HG03039 (cell line): ENCODE measurements around the gene GTF3C4.
"Not testable (repeated sequence)": the region's sequence is repeated elsewhere in the genome, so short reads cannot be mapped to it uniquely, and the experiment has no call there.

Experiments
- ATAC-seq: cut with Tn5 transposase; IDR thresholded peaks from one replicate; pipeline ENCODE4 v1.9.1; 2021; ENCODE audit warnings: mild to moderate bottlenecking, moderate library complexity; ENCODE audit not compliant: unreplicated experiment

GTF3C4 gene

GRCh38 chr9:132697230-132697629 is 27.0 kb downstream of the GTF3C4 start:
- ATAC-seq: no peak

GRCh38 chr9:132698989-132699388 is 28.7 kb downstream of the GTF3C4 start:
- no peak for ATAC-seq

- ATAC-seq: no peak
Observed at GRCh38 chr9:132699956-132700355, 29.7 kb downstream of the GTF3C4 start.

DNA sequence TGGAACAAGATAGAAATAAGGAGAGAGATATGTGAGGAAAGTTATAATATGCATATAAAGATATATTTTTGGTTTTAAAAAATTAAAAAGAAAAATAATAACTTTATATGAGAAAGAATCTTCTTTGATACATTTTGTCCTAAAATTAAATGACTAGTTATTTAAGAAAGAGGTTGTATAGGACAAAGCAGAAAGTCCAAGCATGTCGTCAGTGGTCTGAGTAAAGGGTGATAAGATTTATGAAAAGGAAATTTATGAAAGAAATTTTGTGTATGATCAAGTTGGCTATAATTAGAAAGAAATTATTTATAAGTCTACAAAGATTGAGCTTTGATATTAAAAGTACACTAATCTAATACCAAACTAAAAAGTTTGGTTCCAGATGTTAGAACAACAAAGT is 32.0 kb downstream of the GTF3C4 start:
- no peak for ATAC-seq

- no peak for ATAC-seq
Observed at GRCh38 chr9:132703336-132703735, 33.1 kb downstream of the GTF3C4 start.

- no peak for ATAC-seq
Observed at GRCh38 chr9:132708239-132708638, 38.0 kb downstream of the GTF3C4 start.

DNA sequence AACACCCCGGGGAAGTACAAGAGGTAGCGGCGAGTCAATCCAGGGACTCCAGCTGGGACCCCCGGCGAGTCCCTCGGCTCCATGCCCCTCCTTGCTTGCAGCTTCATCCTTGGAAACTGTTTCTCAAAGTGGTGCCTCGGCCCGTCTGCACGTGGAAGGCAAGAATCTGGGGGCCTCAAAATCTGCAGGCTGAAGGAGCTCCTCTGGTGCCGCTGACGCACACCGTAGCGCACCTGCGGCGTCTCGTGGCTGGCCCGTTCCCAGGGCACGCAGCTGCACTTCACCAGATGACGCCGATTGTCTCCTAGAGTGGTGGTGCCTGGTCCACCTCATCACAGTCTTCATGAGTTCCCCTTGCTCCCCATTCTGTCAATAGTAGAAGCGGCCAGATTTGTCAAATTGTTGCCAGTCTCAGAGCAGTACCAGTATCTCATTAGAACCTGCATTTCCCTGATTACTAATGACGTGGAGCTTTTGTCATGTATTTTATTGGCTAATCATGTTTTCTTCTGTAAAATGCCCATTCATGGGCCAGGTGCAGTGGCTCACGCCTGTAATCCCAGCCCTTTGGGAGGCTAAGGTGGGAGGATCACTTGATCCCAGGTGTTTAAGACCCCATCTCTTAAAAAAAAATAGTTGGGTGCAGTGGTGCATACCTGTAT is 38.6 kb downstream of the GTF3C4 start:
- no peak for ATAC-seq

DNA sequence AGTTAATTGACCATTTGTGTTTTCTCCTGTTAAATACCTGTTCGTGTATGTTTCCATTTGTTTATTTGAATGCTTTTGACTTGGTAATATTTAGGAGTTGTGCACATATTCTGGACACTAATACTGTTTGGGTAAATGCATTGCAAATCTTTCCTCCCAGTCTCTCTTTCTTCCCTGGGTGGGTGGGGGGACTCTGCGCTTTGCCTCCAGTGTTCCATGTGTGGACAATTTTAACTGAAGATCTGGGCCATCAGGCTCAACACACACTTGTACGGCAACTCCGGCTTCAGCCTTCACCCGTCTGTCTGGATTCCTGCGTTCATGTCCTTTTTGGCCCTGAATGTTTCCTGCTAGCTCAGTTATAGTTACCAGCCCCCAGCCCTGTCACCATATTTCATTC is 40.1 kb downstream of the GTF3C4 start:
- no peak for ATAC-seq

GRCh38 chr9:132711152-132711551 is 40.9 kb downstream of the GTF3C4 start:
- not testable (repeated sequence) for ATAC-seq

DNA sequence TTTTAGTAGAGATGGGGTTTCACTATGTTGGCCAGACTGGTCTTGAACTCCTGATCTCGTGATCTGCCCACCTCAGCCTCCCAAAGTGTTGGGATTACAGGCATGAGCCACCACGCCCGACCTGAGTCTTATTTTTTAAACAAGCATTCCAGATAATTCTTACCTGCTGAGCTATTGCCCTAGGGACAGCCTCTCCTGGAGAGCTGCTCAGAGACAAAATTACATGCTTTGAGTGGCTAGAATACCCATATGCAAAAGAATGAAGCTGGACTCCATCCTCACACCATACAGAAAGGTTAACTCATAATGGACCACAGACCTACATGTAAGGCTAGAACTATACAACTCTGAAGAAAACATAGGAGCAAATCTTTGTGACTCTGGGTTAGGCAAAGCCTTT is 41.6 kb downstream of the GTF3C4 start:
- no peak for ATAC-seq

- no peak for ATAC-seq
Observed at GRCh38 chr9:132712753-132713152, 42.5 kb downstream of the GTF3C4 start.

GRCh38 chr9:132716007-132716406 is 45.7 kb downstream of the GTF3C4 start:
- no peak for ATAC-seq

DNA sequence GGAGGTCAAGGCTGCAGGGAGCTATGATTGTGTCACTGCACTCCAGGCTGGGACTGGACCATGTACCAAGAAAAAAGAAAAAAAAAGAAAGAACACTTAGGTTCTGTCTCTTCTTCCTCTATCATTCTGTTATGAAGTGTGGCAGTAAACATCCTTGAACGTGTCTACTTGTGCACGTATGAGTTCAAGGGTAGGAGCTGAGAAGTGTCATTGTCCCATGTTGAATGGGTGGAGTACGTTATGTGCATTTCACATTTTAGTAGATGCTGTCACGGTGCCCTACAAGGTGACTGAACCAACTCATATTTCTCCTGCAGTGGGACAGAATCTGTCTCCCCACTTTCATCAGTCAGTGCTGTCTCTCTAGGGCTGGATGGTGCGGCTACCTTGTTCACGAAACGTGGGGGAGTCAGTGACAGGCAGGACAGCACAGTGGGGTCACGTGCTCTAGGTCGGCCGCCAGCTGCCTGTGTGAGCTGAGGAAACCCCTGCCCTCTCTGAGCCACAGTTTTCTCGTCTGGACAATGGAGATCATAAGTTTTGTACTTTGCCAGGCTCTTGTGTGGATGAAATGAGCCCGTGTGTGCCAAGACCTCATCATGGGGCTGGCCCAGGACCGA is 47.2 kb downstream of the GTF3C4 start:
- ATAC-seq: no peak

GRCh38 chr9:132718381-132718928 is 48.2 kb downstream of the GTF3C4 start:
- ATAC-seq: not testable (repeated sequence)

- no peak for ATAC-seq
Observed at GRCh38 chr9:132721661-132722060, 51.4 kb downstream of the GTF3C4 start.

GRCh38 chr9:132722564-132723065 is 52.4 kb downstream of the GTF3C4 start:
- ATAC-seq: no peak

- ATAC-seq: no peak
Observed at GRCh38 chr9:132723809-132724208, 53.5 kb downstream of the GTF3C4 start.

DNA sequence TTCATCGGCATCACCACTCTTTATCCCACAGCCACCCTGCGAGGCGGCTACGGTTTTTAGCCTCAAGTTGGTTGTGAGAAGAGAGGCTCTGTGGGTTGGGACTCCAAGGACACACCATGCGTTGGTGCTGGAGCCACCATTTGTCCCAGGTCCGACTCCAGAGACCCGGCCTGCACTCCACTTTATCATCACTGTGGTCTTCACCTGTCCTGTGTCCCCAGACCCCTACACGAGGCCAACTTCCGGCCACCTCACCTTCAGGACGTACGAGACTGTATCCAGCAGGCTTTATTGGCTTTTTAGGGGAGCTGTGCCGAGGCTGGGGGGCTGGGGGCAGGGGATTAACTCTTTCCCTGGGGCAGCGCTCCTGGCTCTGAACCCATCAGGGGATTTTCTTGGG is 55.0 kb downstream of the GTF3C4 start:
- no peak for ATAC-seq

- no peak for ATAC-seq
Observed at GRCh38 chr9:132726576-132727130, 56.4 kb downstream of the GTF3C4 start.

GRCh38 chr9:132728071-132728470 is 57.8 kb downstream of the GTF3C4 start:
- ATAC-seq: no peak

GRCh38 chr9:132728497-132728896 is 58.2 kb downstream of the GTF3C4 start:
- ATAC-seq: no peak
